HCT116 (cell line): ENCODE data around the gene NBPF4.

Source experiments
- CTCF ChIP-seq, 3 experiments: fragments of 200-600 bp in 1 of 3; sonication (generic) in 1 of 3; IDR thresholded peaks in 2 of 3; conservative IDR thresholded peaks in 1 of 3; 2 replicates each; pipeline ENCODE4 v1.5.1; 2012 to 2017; ENCODE audit warnings: low read depth in 2 of 3, low read length in 2 of 3, antibody characterized with exemption in 1 of 3, borderline replicate concordance in 1 of 3, control low read depth in 1 of 3, mild to moderate bottlenecking in 1 of 3, mixed read lengths in 1 of 3, mixed run types in 1 of 3, moderate library complexity in 1 of 3; ENCODE audit not compliant: insufficient read depth in 1 of 3
- EZH2 ChIP-seq: fragments of 200-600 bp; sonication (generic); IDR thresholded peaks from 2 replicates; pipeline ENCODE4 v1.6.1; 2017; ENCODE audit warnings: antibody characterized with exemption, mixed run types
- POLR2A ChIP-seq: IDR thresholded peaks from 2 replicates; pipeline ENCODE4 v1.7.0; 2011; ENCODE audit warnings: borderline replicate concordance; ENCODE audit not compliant: insufficient read depth, insufficient read length; ENCODE audit errors: extremely low read depth
- RAD21 ChIP-seq: IDR thresholded peaks from 2 replicates; pipeline ENCODE4 v1.6.1; 2012; ENCODE audit warnings: low read depth, mild to moderate bottlenecking
- ZFX ChIP-seq: fragments of 450-650 bp; IDR thresholded peaks from 2 replicates; pipeline ENCODE4 v1.6.1; 2017

GRCh38 chr1:108193333-108193732 is 50.5 kb downstream of the NBPF4 start:
- TF ChIP-seq RAD21 = no peak
- TF ChIP-seq CTCF (IDR thresholded peaks at IDR 0.05 in 2 of 3, conservative IDR thresholded peaks at IDR 0.05 in 1 of 3; ENCODE audit: borderline replicate concordance in 1 of 3, insufficient read depth in 1 of 3, low read depth in 2 of 3, low read length in 2 of 3) = no peak
- no peak for TF ChIP-seq EZH2
- no peak for TF ChIP-seq ZFX
- no peak for TF ChIP-seq POLR2A
